Fibroblast of lung (primary cell): ENCODE measurements around the gene PNRC1. TPM values are rescaled to one million over a fixed set of nuclear protein-coding genes. Genes with fewer than 3 reads are reported as not detected.
"Not testable (repeated sequence)": the region's sequence is repeated elsewhere in the genome, so short reads cannot be mapped to it uniquely, and the experiment has no call there.

Source experiments
- DNase-seq, 2 donors: peaks; one replicate each; pipeline versions ENCODE4 v3.0.0 to v3.0.0-alpha.2; 2010; ENCODE audit warnings: low read depth in 2 of 2
- H2AFZ ChIP-seq: 2 replicates; pipeline ENCODE4 v1.5.1; 2012; ENCODE audit warnings: low read length, control low read depth, inconsistent platforms
- H3K27ac ChIP-seq: 2 replicates; pipeline ENCODE4 v1.5.1; 2011; ENCODE audit warnings: low read length, control low read depth; ENCODE audit not compliant: insufficient read depth
- H3K27me3 ChIP-seq: 2 replicates; pipeline ENCODE4 v1.5.1; 2011; ENCODE audit warnings: mild to moderate bottlenecking, low read length; ENCODE audit not compliant: control insufficient read depth, insufficient read depth
- H3K36me3 ChIP-seq: 2 replicates; pipeline ENCODE4 v1.5.1; 2011; ENCODE audit warnings: low read length; ENCODE audit not compliant: control insufficient read depth, insufficient read depth
- H3K4me1 ChIP-seq: 2 replicates; pipeline ENCODE4 v1.5.1; 2011; ENCODE audit warnings: low read length; ENCODE audit not compliant: control insufficient read depth, insufficient read depth; ENCODE audit errors: extremely low read depth
- H3K4me2 ChIP-seq: 2 replicates; pipeline ENCODE4 v1.5.1; 2011; ENCODE audit warnings: low read length, control low read depth; ENCODE audit not compliant: insufficient read depth; ENCODE audit errors: extremely low read depth
- H3K4me3 ChIP-seq, 4 experiments: fragments of 200-600 bp in 1 of 4; sonication (generic) in 1 of 4; replicated peaks in 1 of 4; 2 replicates each; pipeline ENCODE4 v1.5.1; 2011 to 2016; ENCODE audit warnings: low read length in 4 of 4, low read depth in 3 of 4, mild to moderate bottlenecking in 3 of 4, control low read depth in 2 of 4, inconsistent platforms in 1 of 4, mixed read lengths in 1 of 4; ENCODE audit not compliant: insufficient read depth in 1 of 4; ENCODE audit errors: control extremely low read depth in 1 of 4
- H3K79me2 ChIP-seq: 2 replicates; pipeline ENCODE4 v1.5.1; 2012; ENCODE audit warnings: mild to moderate bottlenecking, low read length, inconsistent platforms; ENCODE audit not compliant: control insufficient read depth, insufficient read depth
- H3K9ac ChIP-seq: 2 replicates; pipeline ENCODE4 v1.5.1; 2011; ENCODE audit warnings: mild to moderate bottlenecking, low read length, control low read depth; ENCODE audit not compliant: insufficient read depth
- H3K9me3 ChIP-seq: 2 replicates; pipeline ENCODE4 v1.5.1; 2012; ENCODE audit warnings: low read depth, low read length; ENCODE audit not compliant: control insufficient read depth, insufficient read depth
- H4K20me1 ChIP-seq: 2 replicates; pipeline ENCODE4 v1.5.1; 2011; ENCODE audit warnings: low read length; ENCODE audit not compliant: control insufficient read depth, insufficient read depth; ENCODE audit errors: extremely low read depth
- EZH2 ChIP-seq: IDR thresholded peaks from 2 replicates; pipeline ENCODE4 v1.5.1; 2012; ENCODE audit warnings: low read length, control low read depth, mild to moderate bottlenecking; ENCODE audit errors: missing control alignments
- polyA plus RNA-seq, 2 donors: library from polyadenylated mRNA; depleted of rRNA in 1 of 2; stranded (reverse) in 1 of 2; unstranded in 1 of 2; fragments of >200 nt; gene quantifications; 2 replicates each; pipeline ENCODE4 v1.2.1, GENCODE V29; 2011 to 2012; ENCODE audit warnings: missing spikeins in 1 of 2
- total RNA-seq: library from RNA; depleted of rRNA; stranded (reverse); fragments of >200 nt; gene quantifications from 2 replicates; pipeline ENCODE4 v1.2.1, GENCODE V29; 2014
- TF ChIP-seq, protein P1 (sequence below), 2 donors: IDR thresholded peaks in 1 of 2; conservative IDR thresholded peaks in 1 of 2; 1 replicate in 1 of 2; 2 replicates in 1 of 2; pipeline ENCODE4 v1.5.1; 2011 to 2012; ENCODE audit warnings: low read length in 2 of 2, control low read depth in 1 of 2, inconsistent platforms in 1 of 2, low read depth in 1 of 2, mild to moderate bottlenecking in 1 of 2

The PNRC1 gene
- total and polyA plus RNA-seq, 2 donors (not counting 1 experiment from before 2014, with no cell fraction given), result 14.9 to 65.1 TPM

DNA sequence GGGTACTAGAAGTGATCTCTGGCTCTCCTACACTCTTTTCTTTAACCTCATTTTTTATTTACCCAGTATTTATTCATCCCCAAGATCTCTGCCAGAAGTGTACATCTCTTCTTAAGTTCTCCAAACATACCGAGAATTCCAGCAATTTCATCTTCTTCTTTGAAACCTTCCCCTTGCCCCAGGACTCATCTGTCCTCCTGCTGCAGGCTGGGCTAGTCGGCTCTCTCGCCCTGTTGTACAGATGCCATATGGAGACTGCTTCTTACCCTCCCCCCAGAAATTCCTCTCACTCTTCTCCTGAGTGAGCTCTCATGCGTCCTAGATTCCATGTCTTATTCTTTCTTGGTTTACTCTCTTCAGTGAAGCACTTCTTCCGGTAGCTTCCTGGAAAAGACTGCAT, 21.9 kb upstream of the PNRC1 start:
- Histone ChIP-seq H3K79me2 (no peaks in the 10 kb centered on the region), H3K9ac (no peak overlapping the region), H3K36me3 (no peaks in the 10 kb centered on the region), H3K4me1 (no peaks in the 10 kb centered on the region), H4K20me1 (no peaks in the 10 kb centered on the region), H3K9me3 (no peaks in the 10 kb centered on the region), H2AFZ (no peak overlapping the region), H3K27me3 (no peaks in the 10 kb centered on the region), H3K4me3 (no peak overlapping the region), H3K4me2 (no peak overlapping the region), H3K27ac (no peak overlapping the region)
- TF ChIP-seq, protein P1, sequence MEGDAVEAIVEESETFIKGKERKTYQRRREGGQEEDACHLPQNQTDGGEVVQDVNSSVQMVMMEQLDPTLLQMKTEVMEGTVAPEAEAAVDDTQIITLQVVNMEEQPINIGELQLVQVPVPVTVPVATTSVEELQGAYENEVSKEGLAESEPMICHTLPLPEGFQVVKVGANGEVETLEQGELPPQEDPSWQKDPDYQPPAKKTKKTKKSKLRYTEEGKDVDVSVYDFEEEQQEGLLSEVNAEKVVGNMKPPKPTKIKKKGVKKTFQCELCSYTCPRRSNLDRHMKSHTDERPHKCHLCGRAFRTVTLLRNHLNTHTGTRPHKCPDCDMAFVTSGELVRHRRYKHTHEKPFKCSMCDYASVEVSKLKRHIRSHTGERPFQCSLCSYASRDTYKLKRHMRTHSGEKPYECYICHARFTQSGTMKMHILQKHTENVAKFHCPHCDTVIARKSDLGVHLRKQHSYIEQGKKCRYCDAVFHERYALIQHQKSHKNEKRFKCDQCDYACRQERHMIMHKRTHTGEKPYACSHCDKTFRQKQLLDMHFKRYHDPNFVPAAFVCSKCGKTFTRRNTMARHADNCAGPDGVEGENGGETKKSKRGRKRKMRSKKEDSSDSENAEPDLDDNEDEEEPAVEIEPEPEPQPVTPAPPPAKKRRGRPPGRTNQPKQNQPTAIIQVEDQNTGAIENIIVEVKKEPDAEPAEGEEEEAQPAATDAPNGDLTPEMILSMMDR (conservative IDR thresholded peaks at IDR 0.05 in 1 of 2, IDR thresholded peaks at IDR 0.05 in 1 of 2; ENCODE audit: low read depth in 1 of 2, low read length in 2 of 2), result no peak
- TF ChIP-seq EZH2, result no peak
- DNase-seq, result no peak

DNA sequence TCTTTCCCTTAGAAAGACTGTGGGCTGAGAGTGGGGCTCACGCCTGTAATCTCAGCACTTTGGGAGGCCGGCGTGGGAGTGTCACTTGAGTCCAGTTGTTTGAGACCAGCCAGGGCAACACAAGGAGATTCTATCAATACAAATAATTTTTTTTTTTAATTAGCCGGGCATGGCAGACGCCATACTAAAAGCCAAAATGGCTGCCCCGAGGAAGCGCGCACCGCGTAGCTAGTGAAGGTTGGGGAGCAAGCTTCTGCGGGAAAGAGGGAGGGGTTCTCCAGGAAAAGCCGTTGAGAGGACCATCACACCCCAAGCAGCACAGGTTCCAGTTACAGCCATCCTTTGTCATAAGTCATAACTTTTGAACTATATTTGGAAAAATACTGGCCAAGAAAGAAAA, 21.3 kb upstream of the PNRC1 start:
- TF ChIP-seq, protein P1 (conservative IDR thresholded peaks at IDR 0.05 in 1 of 2, IDR thresholded peaks at IDR 0.05 in 1 of 2; ENCODE audit: low read depth in 1 of 2, low read length in 2 of 2), result no peak
- TF ChIP-seq EZH2, result no peak

DNA sequence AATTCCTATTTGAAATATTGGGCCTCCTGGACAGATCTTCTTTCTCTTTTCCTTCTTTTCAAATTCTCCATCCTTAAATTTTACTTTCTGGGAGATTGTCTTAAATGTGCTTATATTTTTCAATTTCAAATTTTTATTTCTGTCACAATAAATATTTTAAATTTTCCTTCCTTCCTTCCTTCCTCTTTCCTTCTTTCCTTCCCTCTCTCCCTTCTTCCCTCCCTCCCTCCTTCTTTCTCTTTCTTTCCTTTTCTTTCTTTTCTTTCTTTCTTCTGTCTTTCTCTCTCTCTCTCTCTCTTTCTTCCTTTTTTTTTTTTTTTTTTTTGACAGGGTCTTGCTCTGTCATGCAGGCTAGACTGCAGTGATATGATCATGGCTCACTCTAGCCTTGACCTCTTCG, 16.7 kb upstream of the PNRC1 start:
- H3K4me1 ChIP-seq, result no peaks in the 10 kb centered on the region
- no peak for DNase-seq
- H3K9ac ChIP-seq, result no peak overlapping the region
- no peak overlapping the region for H3K4me2 ChIP-seq
- H3K9me3 ChIP-seq, result no peaks in the 10 kb centered on the region
- H3K79me2 ChIP-seq, result no peaks in the 10 kb centered on the region
- H3K27ac ChIP-seq, result no peak overlapping the region
- TF ChIP-seq EZH2, result no peak
- TF ChIP-seq, protein P1 (conservative IDR thresholded peaks at IDR 0.05 in 1 of 2, IDR thresholded peaks at IDR 0.05 in 1 of 2; ENCODE audit: low read depth in 1 of 2, low read length in 2 of 2), result no peak
- H3K36me3 ChIP-seq, result no peaks in the 10 kb centered on the region
- no peak overlapping the region for H3K4me3 ChIP-seq
- H3K27me3 ChIP-seq, result no peaks in the 10 kb centered on the region
- no peak overlapping the region for H2AFZ ChIP-seq
- no peaks in the 10 kb centered on the region for H4K20me1 ChIP-seq

More for the DNA sequence above, 21.3 kb upstream of the PNRC1 start:
- no peak overlapping the region for H3K27ac ChIP-seq
- H3K79me2 ChIP-seq, result no peaks in the 10 kb centered on the region
- H3K4me3 ChIP-seq, result no peak overlapping the region
- H3K36me3 ChIP-seq, result no peaks in the 10 kb centered on the region
- H3K27me3 ChIP-seq, result no peaks in the 10 kb centered on the region
- no peaks in the 10 kb centered on the region for H3K4me1 ChIP-seq
- H3K9me3 ChIP-seq, result no peaks in the 10 kb centered on the region
- no peak for DNase-seq
- no peaks in the 10 kb centered on the region for H4K20me1 ChIP-seq
- H3K4me2 ChIP-seq, result no peak overlapping the region
- no peak overlapping the region for H2AFZ ChIP-seq
- no peak overlapping the region for H3K9ac ChIP-seq

DNA sequence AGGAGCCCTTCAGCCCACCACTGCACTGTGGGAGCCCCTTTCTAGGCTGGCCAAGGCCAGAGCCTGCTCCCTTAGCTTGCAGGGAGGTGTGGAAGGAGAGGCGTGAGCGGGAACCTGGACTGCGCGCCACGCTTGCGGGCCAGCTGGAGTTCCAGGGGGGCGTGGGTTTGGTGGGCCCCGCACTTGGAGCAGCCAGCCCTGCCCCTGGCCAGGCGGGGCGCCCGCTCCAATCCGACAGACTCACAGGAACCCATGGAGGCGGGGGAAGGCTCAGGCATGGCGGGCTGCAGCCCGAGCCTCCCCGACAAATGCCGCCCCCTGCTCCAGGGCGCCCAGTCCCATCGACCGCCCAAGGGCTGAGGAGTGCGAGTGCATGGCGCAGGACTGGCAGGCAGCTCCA, 15.6 kb upstream of the PNRC1 start:
- H4K20me1 ChIP-seq, DNase-seq, H3K4me1 ChIP-seq, H3K9ac ChIP-seq, H2AFZ ChIP-seq, H3K27ac ChIP-seq, H3K36me3 ChIP-seq, H3K9me3 ChIP-seq, H3K4me2 ChIP-seq, H3K79me2 ChIP-seq, H3K4me3 ChIP-seq, H3K27me3 ChIP-seq: not testable (repeated sequence)

DNA sequence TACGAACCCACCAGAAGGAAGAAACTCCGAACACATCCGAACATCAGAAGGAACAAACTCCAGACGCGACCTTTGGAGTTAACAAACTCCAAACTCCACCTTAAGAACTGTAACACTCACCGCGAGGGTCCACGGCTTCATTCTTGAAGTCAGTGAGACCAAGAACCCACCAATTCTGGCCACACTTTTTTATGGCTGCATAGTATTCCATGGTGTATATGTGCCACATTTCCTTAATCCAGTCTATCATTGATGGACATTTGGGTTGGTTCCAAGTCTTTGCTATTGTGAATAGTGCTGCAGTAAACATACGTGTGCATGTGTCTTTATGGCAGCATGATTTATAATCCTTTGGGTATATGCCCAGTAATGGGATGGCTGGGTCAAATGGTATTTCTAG, 14.4 kb upstream of the PNRC1 start:
- H3K36me3 ChIP-seq, H3K27ac ChIP-seq, H3K4me1 ChIP-seq, H3K4me2 ChIP-seq, H3K79me2 ChIP-seq, H4K20me1 ChIP-seq, H3K9ac ChIP-seq, DNase-seq, H3K4me3 ChIP-seq, H3K27me3 ChIP-seq, H2AFZ ChIP-seq, H3K9me3 ChIP-seq: not testable (repeated sequence)
